ENCODE measurements around the gene KCNS1. TPM values are rescaled to one million over a fixed set of nuclear protein-coding genes. Genes with fewer than 3 reads are reported as not detected.

The KCNS1 gene
- polyA plus RNA-seq, 1 experiment = 0.64 TPM

DNA sequence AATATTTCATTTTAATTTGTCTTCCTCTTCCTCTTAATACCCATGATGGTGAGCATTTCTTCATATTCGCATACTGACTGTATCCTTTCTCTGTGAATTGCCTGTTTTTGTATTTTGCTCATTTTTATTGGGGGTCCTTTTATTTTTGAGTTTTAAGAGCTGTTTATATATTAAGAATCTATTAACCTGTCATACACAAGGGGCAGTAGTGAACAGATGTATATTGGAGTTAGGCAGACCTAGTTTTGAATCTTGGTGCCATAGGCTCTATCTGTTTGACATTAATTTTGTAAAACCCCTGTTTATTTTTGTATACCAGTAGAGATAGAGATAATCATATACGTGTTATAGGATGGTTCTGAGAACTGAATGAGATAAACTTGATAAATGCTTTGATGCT, 17.1 kb upstream of the KCNS1 start:
- no peak for DNase-seq (ENCODE audit: low read depth)
- ChIA-PET CTCF (no interaction called here), POLR2A (no interaction called here)
- Histone ChIP-seq H3K4me3 (ENCODE audit: low read depth, low read length) (no peak overlapping the region), H3K27me3 (ENCODE audit: control insufficient read depth, insufficient read depth, low read length) (peaks cover 19% of the 10 kb centered on the region), H3K36me3 (ENCODE audit: control insufficient read depth, insufficient read depth, low read length) (no peaks in the 10 kb centered on the region)
- no peak for TF ChIP-seq CTCF (IDR thresholded peaks at IDR 0.05; ENCODE audit: insufficient read depth, low read depth, low read length)

GRCh38 chr20:45117581-45117980, 16.7 kb upstream of the KCNS1 start:
- Histone ChIP-seq H3K27me3 (ENCODE audit: control insufficient read depth, insufficient read depth, low read length) (peaks cover 18% of the 10 kb centered on the region), H3K36me3 (ENCODE audit: control insufficient read depth, insufficient read depth, low read length) (no peaks in the 10 kb centered on the region), H3K4me3 (ENCODE audit: low read depth, low read length) (no peak overlapping the region)
- ChIA-PET POLR2A (no interaction called here), CTCF (interaction anchor here (1.0 kb wide), 1 partner anchor 21 kb away, joined by 3 read pairs; no protein-coding TSS in a partner anchor)
- no peak for DNase-seq (ENCODE audit: low read depth)
- no peak for TF ChIP-seq CTCF (IDR thresholded peaks at IDR 0.05; ENCODE audit: insufficient read depth, low read depth, low read length)

DNA sequence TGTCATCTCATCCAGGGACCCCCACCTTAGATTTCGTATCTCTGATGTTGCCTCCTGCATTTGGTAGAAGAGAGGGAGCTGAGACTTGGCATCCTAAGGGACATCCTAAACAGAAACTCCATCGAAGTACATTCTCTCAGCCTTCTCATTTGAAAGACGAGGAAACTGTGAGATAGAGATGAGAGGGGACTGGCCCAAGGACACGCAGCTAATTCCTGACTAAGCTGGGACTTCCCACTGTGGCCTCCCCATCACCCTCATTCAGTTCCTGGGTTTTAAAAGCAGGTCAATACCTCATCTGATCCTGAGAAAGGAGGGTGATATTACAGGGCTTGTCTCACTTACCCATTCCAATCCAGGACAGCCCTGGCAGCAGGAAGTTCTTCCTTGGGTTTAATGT, 14.9 kb upstream of the KCNS1 start:
- DNase-seq (ENCODE audit: low read depth) = no peak
- POLR2A ChIA-PET = no interaction called here
- TF ChIP-seq CTCF (IDR thresholded peaks at IDR 0.05; ENCODE audit: insufficient read depth, low read depth, low read length) = no peak
- Histone ChIP-seq H3K4me3 (ENCODE audit: low read depth, low read length) (no peak overlapping the region), H3K36me3 (ENCODE audit: control insufficient read depth, insufficient read depth, low read length) (no peaks in the 10 kb centered on the region), H3K27me3 (ENCODE audit: control insufficient read depth, insufficient read depth, low read length) (peaks cover 18% of the 10 kb centered on the region)
- CTCF ChIA-PET = interaction anchor here (1.0 to 1.1 kb wide), 2 partner anchors 19 to 20 kb away, joined by 3 to 4 read pairs; no protein-coding TSS in a partner anchor

GRCh38 chr20:45115386-45115774, 14.5 kb upstream of the KCNS1 start:
- TF ChIP-seq CTCF (IDR thresholded peaks at IDR 0.05; ENCODE audit: insufficient read depth, low read depth, low read length) = no peak
- H3K36me3 ChIP-seq (ENCODE audit: control insufficient read depth, insufficient read depth, low read length) = no peaks in the 10 kb centered on the region
- DNase-seq (ENCODE audit: low read depth) = no peak
- peaks cover 18% of the 10 kb centered on the region for H3K27me3 ChIP-seq (ENCODE audit: control insufficient read depth, insufficient read depth, low read length)
- CTCF ChIA-PET = interaction anchor here (0.7 to 1.1 kb wide), 3 partner anchors 19 to 72 kb away, joined by 3 to 4 read pairs (median 3); no protein-coding TSS in a partner anchor
- H3K4me3 ChIP-seq (ENCODE audit: low read depth, low read length) = no peak overlapping the region
- POLR2A ChIA-PET = no interaction called here

DNA sequence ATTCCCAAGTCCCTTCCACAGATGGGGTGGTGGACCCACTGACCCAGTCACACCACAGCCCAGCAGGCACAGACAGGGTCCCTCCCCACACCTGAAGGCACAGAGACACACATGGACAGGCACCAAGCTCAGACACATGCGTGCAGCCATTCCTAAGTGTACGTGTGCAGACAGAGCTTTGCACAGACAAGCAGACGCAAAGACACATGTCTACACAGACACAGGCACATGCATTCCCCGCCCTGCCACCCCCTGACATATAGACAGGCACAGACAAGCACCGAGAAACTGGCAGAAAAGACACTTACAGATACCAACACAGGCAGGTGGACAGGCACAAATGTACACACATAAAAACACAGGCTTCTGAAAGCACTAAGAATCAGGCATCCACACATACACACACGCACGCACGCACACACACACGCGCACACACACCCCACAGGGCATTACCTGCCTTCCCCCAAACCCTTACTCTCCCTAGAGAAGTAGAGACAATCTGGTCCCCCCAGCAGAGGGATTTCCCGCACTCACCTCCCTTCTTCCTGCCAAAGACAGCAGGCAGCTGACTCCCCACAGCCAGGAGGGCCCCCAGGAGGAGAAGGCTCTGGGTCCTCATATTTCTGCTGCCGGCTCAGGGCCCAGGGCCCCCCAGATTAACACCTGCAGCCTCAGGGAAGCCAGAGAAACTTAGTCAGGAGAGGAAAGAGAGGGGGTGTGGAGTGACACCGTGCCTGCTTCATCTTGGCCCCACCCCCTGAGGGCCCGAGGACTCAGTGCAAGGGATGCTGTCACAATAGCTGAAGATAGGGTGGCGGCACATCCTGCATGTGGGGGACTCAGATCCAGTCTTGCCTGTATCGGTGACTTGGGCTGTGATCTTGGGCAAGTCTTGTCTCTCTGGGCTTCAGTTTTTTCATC, 13.8 kb upstream of the KCNS1 start, which contains the start of gene WFDC5:
TSS of gene WFDC5 (minus strand) at position 710 of the 921 bp plus-strand sequence. CDS start at position 619, 91 bp downstream.
- TF ChIP-seq CTCF (IDR thresholded peaks at IDR 0.05; ENCODE audit: insufficient read depth, low read depth, low read length) = no peak
- Histone ChIP-seq H3K27me3 (ENCODE audit: control insufficient read depth, insufficient read depth, low read length) (peaks cover 16% of the 10 kb centered on the region), H3K4me3 (ENCODE audit: low read depth, low read length) (no peak within 1 kb of the TSS), H3K36me3 (ENCODE audit: control insufficient read depth, insufficient read depth, low read length) (no peaks in the 10 kb centered on the region)
- CTCF ChIA-PET = interaction anchor here (0.6 to 1.6 kb wide), 6 partner anchors 10 to 1104 kb away, joined by 3 to 4 read pairs (median 3); no protein-coding TSS in a partner anchor
- DNase-seq (ENCODE audit: low read depth) = no peak
- POLR2A ChIA-PET = no interaction called here

Data from BJ (cell line).